Adrenal gland (tissue), 5 donors: Measurements from ENCODE around the gene SCN3A.

Experiments
- POLR2A ChIP-seq, 2 donors: fragments of 450-650 bp; IDR thresholded peaks; one replicate each; pipeline ENCODE4 v1.6.1; 2017; ENCODE audit warnings: antibody characterized with exemption in 2 of 2, mild to moderate bottlenecking in 2 of 2, moderate library complexity in 1 of 2
- TF ChIP-seq, protein P1 (sequence below), 6 experiments: fragments of 450-650 bp in 4 of 6; fragments of 200-600 bp in 2 of 6; sonication (generic) in 1 of 6; IDR thresholded peaks; 1 replicate in 5 of 6; 2 replicates in 1 of 6; pipeline versions ENCODE4 v1.5.1 to v1.8.0; 2016 to 2021; ENCODE audit warnings: antibody characterized with exemption in 6 of 6, mild to moderate bottlenecking in 2 of 6, moderate library complexity in 1 of 6
- donor health status: DM: no; HTN: no; CAD: no.

DNA sequence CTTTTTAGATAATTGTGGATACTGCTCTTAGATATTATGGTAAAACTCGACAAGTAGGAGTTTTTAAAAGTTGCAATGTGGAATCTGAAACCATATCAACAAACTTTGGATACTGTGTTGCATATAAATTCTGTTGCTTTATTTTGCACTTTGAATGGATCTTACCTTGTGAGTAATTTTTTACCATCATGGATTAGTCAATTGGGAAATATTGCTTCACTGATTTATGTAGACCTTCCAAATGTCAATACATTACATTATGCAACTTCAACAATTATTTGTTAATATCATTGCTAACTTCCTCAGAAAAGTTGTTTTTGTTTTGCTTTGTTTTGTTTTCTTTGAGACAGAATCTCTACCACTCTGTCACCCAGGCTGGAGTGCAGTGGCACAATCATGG is 146.5 kb downstream of the SCN3A start:
- TF ChIP-seq POLR2A (IDR thresholded peaks at IDR 0.05), result no peak
- TF ChIP-seq, protein P1, sequence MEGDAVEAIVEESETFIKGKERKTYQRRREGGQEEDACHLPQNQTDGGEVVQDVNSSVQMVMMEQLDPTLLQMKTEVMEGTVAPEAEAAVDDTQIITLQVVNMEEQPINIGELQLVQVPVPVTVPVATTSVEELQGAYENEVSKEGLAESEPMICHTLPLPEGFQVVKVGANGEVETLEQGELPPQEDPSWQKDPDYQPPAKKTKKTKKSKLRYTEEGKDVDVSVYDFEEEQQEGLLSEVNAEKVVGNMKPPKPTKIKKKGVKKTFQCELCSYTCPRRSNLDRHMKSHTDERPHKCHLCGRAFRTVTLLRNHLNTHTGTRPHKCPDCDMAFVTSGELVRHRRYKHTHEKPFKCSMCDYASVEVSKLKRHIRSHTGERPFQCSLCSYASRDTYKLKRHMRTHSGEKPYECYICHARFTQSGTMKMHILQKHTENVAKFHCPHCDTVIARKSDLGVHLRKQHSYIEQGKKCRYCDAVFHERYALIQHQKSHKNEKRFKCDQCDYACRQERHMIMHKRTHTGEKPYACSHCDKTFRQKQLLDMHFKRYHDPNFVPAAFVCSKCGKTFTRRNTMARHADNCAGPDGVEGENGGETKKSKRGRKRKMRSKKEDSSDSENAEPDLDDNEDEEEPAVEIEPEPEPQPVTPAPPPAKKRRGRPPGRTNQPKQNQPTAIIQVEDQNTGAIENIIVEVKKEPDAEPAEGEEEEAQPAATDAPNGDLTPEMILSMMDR (IDR thresholded peaks at IDR 0.05), result no peak
